Testis (tissue), 2 donors: ENCODE data around the gene GZMB.

Experiments used
- POLR2A ChIP-seq: fragments of 450-650 bp; IDR thresholded peaks from one replicate; pipeline ENCODE4 v1.6.1; 2017; ENCODE audit warnings: antibody characterized with exemption, mild to moderate bottlenecking, moderate library complexity
- TF ChIP-seq, protein P1 (sequence below), 3 experiments: fragments of 450-650 bp in 2 of 3; fragments of 200-600 bp in 1 of 3; sonication (generic) in 1 of 3; IDR thresholded peaks; one replicate each; pipeline ENCODE4 v1.5.1; 2016 to 2019; ENCODE audit warnings: antibody characterized with exemption in 3 of 3, mild to moderate bottlenecking in 2 of 3, moderate library complexity in 1 of 3

DNA sequence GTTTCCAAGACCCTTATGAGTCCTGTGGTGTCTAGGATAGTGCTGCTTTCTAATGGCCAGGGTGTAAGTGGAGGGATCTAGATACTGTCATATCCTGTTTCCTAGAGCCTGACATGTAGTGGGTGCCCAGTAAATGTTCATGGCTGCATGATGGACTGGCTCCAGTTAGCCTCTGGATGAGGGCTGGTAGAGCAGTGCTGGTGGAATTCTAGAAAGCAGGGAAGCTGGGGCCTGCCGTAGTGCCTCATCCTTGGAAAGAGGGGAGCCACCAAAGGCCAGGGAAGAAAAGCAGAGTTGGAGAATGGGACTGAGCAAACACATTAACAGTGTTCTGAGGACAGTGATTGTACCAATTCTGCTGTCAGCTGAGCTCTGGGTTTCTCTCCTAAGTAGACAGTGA is 637 bp downstream of the GZMB start:
- TF ChIP-seq, protein P1, sequence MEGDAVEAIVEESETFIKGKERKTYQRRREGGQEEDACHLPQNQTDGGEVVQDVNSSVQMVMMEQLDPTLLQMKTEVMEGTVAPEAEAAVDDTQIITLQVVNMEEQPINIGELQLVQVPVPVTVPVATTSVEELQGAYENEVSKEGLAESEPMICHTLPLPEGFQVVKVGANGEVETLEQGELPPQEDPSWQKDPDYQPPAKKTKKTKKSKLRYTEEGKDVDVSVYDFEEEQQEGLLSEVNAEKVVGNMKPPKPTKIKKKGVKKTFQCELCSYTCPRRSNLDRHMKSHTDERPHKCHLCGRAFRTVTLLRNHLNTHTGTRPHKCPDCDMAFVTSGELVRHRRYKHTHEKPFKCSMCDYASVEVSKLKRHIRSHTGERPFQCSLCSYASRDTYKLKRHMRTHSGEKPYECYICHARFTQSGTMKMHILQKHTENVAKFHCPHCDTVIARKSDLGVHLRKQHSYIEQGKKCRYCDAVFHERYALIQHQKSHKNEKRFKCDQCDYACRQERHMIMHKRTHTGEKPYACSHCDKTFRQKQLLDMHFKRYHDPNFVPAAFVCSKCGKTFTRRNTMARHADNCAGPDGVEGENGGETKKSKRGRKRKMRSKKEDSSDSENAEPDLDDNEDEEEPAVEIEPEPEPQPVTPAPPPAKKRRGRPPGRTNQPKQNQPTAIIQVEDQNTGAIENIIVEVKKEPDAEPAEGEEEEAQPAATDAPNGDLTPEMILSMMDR (IDR thresholded peaks at IDR 0.05) = no peak
- TF ChIP-seq POLR2A = no peak
